Lower leg skin (tissue), 3 donors: ENCODE measurements around the gene PPEF2.
"Not testable (repeated sequence)": the region's sequence is repeated elsewhere in the genome, so short reads cannot be mapped to it uniquely, and the experiment has no call there.

Experiments
- CTCF ChIP-seq, 3 donors: fragments of 450-650 bp; IDR thresholded peaks; one replicate each; pipeline ENCODE4 v1.5.1; 2016; ENCODE audit warnings: antibody characterized with exemption in 3 of 3, mild to moderate bottlenecking in 3 of 3, moderate library complexity in 2 of 3
- POLR2A ChIP-seq, 2 donors: fragments of 450-650 bp; IDR thresholded peaks; one replicate each; pipeline ENCODE4 v1.6.1; 2016 to 2017; ENCODE audit warnings: antibody characterized with exemption in 2 of 2, mild to moderate bottlenecking in 1 of 2, moderate library complexity in 1 of 2

- not testable (repeated sequence) for TF ChIP-seq POLR2A, CTCF (IDR thresholded peaks at IDR 0.05)
These were observed 22.7 kb upstream of the PPEF2 start for GRCh38 chr4:75924916-75925315.
